HFFc6 (cell line): ENCODE measurements around the gene HOXD11. TPM values are rescaled to one million over a fixed set of nuclear protein-coding genes. Genes with fewer than 3 reads are reported as not detected.

Experiments used
- DNase-seq: peaks from one replicate; pipeline ENCODE4 v3.0.0-alpha.2; 2018
- H3K27ac Mint-ChIP-seq: 2 replicates; pipeline ENCODE4 v1.8.0; 2020; ENCODE audit warnings: mild to moderate bottlenecking, mixed read lengths
- H3K27me3 Mint-ChIP-seq: 2 replicates; pipeline ENCODE4 v1.8.0; 2021; ENCODE audit warnings: mild to moderate bottlenecking, moderate library complexity, mixed read lengths; ENCODE audit not compliant: insufficient read depth
- H3K36me3 Mint-ChIP-seq: 2 replicates; pipeline ENCODE4 v1.8.0; 2021; ENCODE audit warnings: low read depth, mixed read lengths
- H3K4me1 Mint-ChIP-seq: 2 replicates; pipeline ENCODE4 v1.8.0; 2020; ENCODE audit warnings: low read depth, mixed read lengths
- H3K4me3 Mint-ChIP-seq: 2 replicates; pipeline ENCODE4 v1.8.0; 2020; ENCODE audit warnings: mild to moderate bottlenecking, moderate library complexity, mixed read lengths
- H3K9me3 Mint-ChIP-seq: 2 replicates; pipeline ENCODE4 v1.8.0; 2020; ENCODE audit warnings: mild to moderate bottlenecking, mixed read lengths
- total RNA-seq, 6 experiments: library from RNA; stranded (reverse); fragmentation: NEBNext Ultra II Directional; extraction: Animal tissue kit (Norgen Biotek cat#: 25700); gene quantifications; 2 replicates in 1 of 6; 3 replicates in 5 of 6; pipeline ENCODE4 v1.2.3, GENCODE V29; 2021
- TF ChIP-seq, protein P1 (sequence below): fragments of 200-600 bp; sonication (generic); IDR thresholded peaks from 2 replicates; pipeline ENCODE4 v1.5.0; 2021; ENCODE audit warnings: antibody characterized with exemption, mild to moderate bottlenecking

Gene HOXD11
- total RNA-seq, 6 experiments from 2014 or later: 6.0 to 10.2 (median 7.6) TPM

DNA sequence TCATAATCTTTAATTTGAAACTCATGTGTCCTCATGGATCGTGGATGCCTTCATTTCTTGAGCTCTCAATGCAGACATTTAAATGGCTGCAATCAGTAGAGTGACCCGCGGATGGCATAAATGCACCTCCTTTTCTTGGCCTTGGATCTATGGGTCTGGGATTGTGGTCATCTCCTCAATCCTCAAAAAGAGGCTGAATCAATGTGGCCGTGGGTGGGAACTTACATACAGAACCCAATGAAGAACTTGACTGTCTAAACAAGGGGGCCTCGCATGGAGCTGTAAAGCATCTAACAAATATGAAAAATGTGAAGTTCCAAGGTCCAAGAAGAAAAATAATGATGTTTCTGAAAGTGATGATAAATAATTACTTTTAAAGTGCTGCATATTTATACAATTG is 11.7 kb upstream of the HOXD11 start:
- Mint-ChIP-seq H3K4me1 (peaks cover 27% of the 10 kb centered on the region), H3K36me3 (peaks cover 8% of the 10 kb centered on the region; the same call in 1 of the 2 replicates), H3K27me3 (peaks cover 30% of the 10 kb centered on the region)

DNA sequence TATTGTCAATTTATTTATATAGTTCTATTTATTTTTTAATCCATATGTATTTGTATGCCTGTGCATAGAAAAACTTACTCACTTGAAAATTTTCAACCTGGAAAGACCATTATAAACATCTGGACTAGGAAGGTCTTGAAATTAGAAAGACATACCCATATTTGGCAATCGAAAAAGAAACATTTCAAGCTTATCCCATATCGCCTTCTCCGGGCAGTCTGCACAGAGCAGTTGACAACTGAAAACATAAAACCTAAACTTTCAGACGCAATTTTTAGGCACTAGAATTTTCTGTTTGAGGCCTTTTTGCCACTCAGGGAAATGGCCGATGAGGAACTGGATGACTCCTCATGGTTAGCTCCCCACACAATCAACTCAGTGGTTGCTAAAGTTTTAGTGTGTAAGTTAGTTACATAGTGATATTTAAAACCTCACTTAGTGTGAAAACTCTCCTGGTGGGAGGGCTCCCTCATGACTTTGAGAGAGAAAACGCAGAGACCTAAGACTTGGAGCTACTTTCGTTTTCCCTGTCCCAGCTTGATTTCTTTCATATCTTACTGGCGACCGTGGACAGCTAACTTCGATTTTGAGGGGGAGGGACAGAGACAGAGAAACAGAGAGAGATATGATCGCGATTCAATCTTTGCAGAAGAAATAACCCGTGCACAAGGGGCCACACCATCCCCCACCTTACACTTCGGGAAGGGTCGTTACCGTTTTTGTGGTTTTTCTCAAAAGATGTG is 10.7 kb upstream of the HOXD11 start:
- DNase-seq: no peak
- TF ChIP-seq, protein P1, sequence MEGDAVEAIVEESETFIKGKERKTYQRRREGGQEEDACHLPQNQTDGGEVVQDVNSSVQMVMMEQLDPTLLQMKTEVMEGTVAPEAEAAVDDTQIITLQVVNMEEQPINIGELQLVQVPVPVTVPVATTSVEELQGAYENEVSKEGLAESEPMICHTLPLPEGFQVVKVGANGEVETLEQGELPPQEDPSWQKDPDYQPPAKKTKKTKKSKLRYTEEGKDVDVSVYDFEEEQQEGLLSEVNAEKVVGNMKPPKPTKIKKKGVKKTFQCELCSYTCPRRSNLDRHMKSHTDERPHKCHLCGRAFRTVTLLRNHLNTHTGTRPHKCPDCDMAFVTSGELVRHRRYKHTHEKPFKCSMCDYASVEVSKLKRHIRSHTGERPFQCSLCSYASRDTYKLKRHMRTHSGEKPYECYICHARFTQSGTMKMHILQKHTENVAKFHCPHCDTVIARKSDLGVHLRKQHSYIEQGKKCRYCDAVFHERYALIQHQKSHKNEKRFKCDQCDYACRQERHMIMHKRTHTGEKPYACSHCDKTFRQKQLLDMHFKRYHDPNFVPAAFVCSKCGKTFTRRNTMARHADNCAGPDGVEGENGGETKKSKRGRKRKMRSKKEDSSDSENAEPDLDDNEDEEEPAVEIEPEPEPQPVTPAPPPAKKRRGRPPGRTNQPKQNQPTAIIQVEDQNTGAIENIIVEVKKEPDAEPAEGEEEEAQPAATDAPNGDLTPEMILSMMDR: no peak
- Mint-ChIP-seq H3K9me3 (no peaks in the 10 kb centered on the region), H3K36me3 (peaks cover 8% of the 10 kb centered on the region; the same call in 1 of the 2 replicates), H3K4me1 (peaks cover 27% of the 10 kb centered on the region), H3K27ac (peak overlapping the region; percentile 87), H3K4me3 (peak overlapping the region; percentile 85), H3K27me3 (peaks cover 24% of the 10 kb centered on the region)

More for the DNA sequence above, 11.7 kb upstream of the HOXD11 start:
- TF ChIP-seq, protein P1: no peak
- no peak overlapping the region for H3K4me3 Mint-ChIP-seq
- H3K27ac Mint-ChIP-seq: no peak overlapping the region
- H3K9me3 Mint-ChIP-seq: no peaks in the 10 kb centered on the region
- no peak for DNase-seq

DNA sequence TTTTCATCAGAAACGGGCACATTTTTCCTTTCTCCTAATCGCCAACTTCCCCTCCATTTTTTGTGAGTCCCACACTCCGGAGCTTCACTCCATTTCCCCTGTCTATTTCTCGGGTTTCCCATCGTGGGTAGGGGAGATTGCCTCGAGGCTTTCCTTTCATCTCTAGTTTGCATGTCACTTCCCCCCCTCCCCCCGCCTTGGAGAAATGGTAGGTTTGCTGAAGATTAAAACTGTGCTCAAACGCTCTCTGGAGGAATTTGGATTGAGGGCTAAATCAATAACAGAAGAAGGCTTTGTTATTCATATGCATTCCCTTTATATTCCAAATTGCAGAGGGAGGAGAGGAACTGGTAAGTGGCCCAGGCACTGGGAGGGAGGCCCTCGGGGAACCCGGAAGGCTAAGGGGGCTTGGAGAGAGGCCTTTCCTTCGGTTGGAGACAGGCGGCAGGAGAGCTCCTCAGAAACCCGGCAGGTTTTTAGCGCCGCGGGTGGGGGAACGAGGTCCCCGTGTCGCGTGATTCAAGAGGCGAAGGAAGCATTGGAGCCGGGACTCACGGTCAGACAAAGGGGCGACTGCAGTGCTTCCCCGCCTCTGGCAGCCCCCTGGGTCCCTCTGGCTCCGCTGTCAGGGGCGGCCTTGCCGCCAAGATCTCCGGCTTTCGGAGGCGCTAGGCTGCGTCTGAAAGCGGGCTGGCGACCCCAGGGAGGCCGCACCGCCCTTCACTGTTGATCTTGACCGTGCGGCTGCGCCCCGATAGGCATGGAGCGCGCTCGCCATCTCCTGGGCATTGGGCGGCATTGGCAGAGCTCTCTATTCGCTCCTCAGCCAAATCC is 9.9 kb upstream of the HOXD11 start:
- H3K27ac Mint-ChIP-seq: peak overlapping the region; percentile 87
- DNase-seq: peak; percentile 65
- peaks cover 27% of the 10 kb centered on the region for H3K4me1 Mint-ChIP-seq
- TF ChIP-seq, protein P1: peak; percentile 87
- peak overlapping the region; percentile 85 for H3K4me3 Mint-ChIP-seq
- peaks cover 23% of the 10 kb centered on the region for H3K27me3 Mint-ChIP-seq
- peaks cover 8% of the 10 kb centered on the region; the same call in 1 of the 2 replicates for H3K36me3 Mint-ChIP-seq
- no peaks in the 10 kb centered on the region for H3K9me3 Mint-ChIP-seq

DNA sequence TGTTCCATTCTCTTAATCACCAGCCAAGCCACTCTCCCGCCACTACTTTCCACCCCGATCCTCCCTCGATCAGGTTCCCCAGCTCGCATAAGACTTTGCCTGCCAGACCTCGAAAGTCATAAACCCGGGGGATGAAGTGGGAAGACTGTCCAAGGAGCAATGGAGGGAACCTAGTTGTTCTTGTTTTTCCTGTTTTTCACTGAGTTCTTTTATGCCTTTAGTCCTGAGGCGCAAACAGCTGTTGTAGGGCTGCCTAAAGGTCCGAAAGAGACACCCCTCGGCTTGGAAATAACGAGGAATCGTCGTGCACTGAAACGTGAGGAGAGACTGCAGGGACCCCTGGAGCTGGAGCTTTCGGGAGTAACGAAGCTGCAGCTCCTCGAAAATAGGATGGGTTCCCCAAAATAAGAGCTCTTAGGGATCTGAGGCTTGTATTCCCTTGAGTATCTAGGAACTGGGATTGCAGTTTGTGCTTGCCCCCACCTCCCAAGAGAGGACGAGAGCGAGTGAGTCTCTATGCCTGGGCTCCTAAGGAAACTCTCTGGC is 9.2 kb upstream of the HOXD11 start:
- Mint-ChIP-seq H3K4me3 (peak overlapping the region; percentile 85), H3K4me1 (peaks cover 28% of the 10 kb centered on the region), H3K9me3 (no peaks in the 10 kb centered on the region), H3K27ac (peak overlapping the region; percentile 87; the same call in 1 of the 2 replicates), H3K36me3 (peaks cover 8% of the 10 kb centered on the region; the same call in 1 of the 2 replicates), H3K27me3 (peaks cover 22% of the 10 kb centered on the region)
- no peak for DNase-seq
- TF ChIP-seq, protein P1: peak; percentile 5; the same call in 1 of the 2 replicates

DNA sequence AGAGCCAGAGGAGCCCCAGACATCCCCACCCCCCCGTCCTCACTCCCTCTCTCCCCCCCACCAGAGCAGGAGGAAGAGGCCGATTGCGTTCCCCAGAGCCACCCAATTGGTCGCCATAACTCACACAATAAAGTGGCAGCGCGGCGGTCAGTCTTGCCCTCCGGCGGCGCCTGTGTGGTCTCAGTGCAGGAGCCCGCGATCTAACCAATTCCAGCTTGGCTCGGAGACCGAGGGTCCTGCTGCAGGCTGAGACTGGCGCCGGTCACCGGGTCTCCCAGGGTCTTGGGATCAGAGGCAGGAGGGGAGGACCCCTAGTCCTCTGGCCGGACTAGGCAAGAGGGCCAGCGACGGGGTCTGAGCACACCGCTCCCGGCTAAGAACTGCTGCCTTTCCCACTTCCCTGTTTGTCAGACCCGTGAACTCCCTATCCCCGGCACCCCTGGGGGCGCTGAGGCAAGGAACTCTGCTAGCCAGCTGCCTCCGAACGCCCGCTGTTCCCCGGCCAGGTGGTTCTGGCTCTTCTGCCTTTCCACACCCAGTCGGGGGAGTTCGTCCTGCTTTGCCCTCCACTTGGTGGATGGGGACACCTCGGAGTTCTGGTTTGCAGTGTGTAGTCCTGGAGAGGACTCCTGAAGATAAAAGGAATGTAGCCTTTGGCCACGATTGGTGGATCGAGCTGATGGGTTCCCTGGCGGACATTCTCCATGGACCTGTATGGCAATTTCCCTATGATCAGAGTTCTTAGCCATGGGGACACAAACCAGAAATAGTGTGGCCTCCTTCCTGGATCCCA is 8.5 kb upstream of the HOXD11 start:
- TF ChIP-seq, protein P1: no peak
- no peak overlapping the region for H3K27ac Mint-ChIP-seq
- no peaks in the 10 kb centered on the region for H3K9me3 Mint-ChIP-seq
- H3K4me1 Mint-ChIP-seq: peaks cover 30% of the 10 kb centered on the region
- H3K36me3 Mint-ChIP-seq: peaks cover 6% of the 10 kb centered on the region; the same call in 1 of the 2 replicates
- H3K27me3 Mint-ChIP-seq: peaks cover 20% of the 10 kb centered on the region
- peak overlapping the region; percentile 85 for H3K4me3 Mint-ChIP-seq
- no peak for DNase-seq
